Nephron (organoid): ENCODE data around the gene TANK.

ENCODE experiments used
- H3K27ac Mint-ChIP-seq, 3 experiments: 2 replicates each; pipeline ENCODE4 v1.8.0; 2020; ENCODE audit warnings: mixed read lengths in 3 of 3, mild to moderate bottlenecking in 2 of 3, moderate library complexity in 1 of 3
- H3K27me3 Mint-ChIP-seq: 2 replicates; pipeline ENCODE4 v1.8.0; 2021; ENCODE audit warnings: low read depth, mild to moderate bottlenecking, moderate library complexity, mixed read lengths
- H3K36me3 Mint-ChIP-seq: 2 replicates; pipeline ENCODE4 v1.8.0; 2020; ENCODE audit warnings: low read depth, mixed read lengths
- H3K4me1 Mint-ChIP-seq: 2 replicates; pipeline ENCODE4 v1.8.0; 2020; ENCODE audit warnings: mixed read lengths
- H3K4me3 Mint-ChIP-seq, 3 experiments: 2 replicates each; pipeline ENCODE4 v1.8.0; 2020; ENCODE audit warnings: mild to moderate bottlenecking in 3 of 3, mixed read lengths in 3 of 3, moderate library complexity in 2 of 3
- H3K9me3 Mint-ChIP-seq: 2 replicates; pipeline ENCODE4 v1.8.0; 2020; ENCODE audit warnings: mixed read lengths
- TF ChIP-seq, protein P1 (sequence below), 3 experiments: fragments of 200-600 bp; sonication (generic); IDR thresholded peaks; one replicate each; pipeline ENCODE4 v1.5.0; 2021; ENCODE audit warnings: antibody characterized with exemption in 3 of 3; ENCODE audit not compliant: unreplicated experiment in 3 of 3

The TANK gene

DNA sequence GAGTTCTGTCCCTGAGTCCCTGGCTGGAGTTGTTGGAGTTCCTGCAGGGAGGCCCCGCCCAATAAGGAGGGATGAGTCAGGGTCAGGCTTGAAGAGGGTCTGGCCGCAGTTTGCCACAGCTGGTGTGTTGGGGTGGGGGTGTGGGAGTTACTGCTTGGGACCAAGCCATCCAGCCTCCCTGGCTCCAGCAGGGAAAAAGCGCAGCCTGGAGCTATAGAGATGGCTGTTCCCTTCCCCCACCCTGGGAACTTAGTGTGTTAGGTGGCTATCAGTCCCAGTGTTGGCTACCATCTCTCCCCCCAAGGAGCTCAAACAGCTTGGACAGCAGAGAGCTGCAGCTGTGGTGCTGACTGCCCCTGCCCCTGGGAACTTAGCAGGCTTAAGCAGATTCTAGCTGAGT is 13.2 kb upstream of the TANK start:
- Mint-ChIP-seq H3K4me1 (no peaks in the 10 kb centered on the region), H3K27ac (no peak overlapping the region), H3K27me3 (no peaks in the 10 kb centered on the region), H3K36me3 (peaks cover 12% of the 10 kb centered on the region), H3K4me3 (no peak overlapping the region), H3K9me3 (peaks cover 69% of the 10 kb centered on the region)
- TF ChIP-seq, protein P1, sequence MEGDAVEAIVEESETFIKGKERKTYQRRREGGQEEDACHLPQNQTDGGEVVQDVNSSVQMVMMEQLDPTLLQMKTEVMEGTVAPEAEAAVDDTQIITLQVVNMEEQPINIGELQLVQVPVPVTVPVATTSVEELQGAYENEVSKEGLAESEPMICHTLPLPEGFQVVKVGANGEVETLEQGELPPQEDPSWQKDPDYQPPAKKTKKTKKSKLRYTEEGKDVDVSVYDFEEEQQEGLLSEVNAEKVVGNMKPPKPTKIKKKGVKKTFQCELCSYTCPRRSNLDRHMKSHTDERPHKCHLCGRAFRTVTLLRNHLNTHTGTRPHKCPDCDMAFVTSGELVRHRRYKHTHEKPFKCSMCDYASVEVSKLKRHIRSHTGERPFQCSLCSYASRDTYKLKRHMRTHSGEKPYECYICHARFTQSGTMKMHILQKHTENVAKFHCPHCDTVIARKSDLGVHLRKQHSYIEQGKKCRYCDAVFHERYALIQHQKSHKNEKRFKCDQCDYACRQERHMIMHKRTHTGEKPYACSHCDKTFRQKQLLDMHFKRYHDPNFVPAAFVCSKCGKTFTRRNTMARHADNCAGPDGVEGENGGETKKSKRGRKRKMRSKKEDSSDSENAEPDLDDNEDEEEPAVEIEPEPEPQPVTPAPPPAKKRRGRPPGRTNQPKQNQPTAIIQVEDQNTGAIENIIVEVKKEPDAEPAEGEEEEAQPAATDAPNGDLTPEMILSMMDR (IDR thresholded peaks at IDR 0.05; ENCODE audit: unreplicated experiment in 3 of 3), result no peak

DNA sequence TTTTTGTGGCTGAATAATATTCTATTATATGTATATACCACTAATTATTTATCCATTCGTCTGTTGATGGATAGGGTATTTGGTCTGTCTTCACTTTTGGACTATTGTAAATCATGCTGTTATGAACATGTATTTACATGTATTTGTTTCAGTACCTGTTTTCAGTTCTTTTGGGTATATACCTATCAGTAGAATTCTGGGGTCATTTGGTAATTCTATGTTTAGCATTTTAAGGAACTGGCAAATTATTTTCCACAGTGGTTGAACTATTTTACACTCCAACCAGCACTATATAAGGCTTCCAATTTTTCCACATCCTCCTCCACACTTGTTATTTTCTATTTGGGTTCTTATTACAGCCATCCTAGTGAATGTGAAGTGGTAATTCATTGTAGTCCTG is 12.4 kb upstream of the TANK start:
- H3K9me3 Mint-ChIP-seq, result peaks cover 70% of the 10 kb centered on the region
- H3K4me3 Mint-ChIP-seq, result no peak overlapping the region
- no peaks in the 10 kb centered on the region for H3K27me3 Mint-ChIP-seq
- TF ChIP-seq, protein P1 (IDR thresholded peaks at IDR 0.05; ENCODE audit: unreplicated experiment in 3 of 3), result no peak
- H3K27ac Mint-ChIP-seq, result no peak overlapping the region
- peaks cover 12% of the 10 kb centered on the region for H3K36me3 Mint-ChIP-seq
- H3K4me1 Mint-ChIP-seq, result no peaks in the 10 kb centered on the region

DNA sequence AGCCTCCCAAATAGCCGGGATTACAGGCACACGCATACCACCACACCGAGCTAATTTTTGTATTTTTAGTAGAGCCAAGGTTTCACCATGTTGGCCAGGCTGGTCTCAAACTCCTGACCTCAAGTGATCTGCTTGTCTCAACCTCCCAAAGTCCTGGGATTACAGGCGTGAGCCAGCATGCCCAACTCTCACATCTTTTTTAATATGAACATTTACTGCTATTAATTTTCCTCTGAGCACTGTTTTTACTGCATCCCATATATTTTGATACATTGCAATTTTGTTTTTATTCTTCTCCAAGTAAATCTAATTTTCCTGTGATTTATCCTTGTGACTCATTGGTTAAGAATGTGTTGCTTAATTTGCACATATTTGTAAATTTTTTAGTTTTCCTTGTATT is 9.5 kb upstream of the TANK start:
- Mint-ChIP-seq H3K36me3 (peaks cover 12% of the 10 kb centered on the region), H3K9me3 (peaks cover 55% of the 10 kb centered on the region), H3K4me1 (no peaks in the 10 kb centered on the region), H3K4me3 (no peak overlapping the region), H3K27me3 (no peaks in the 10 kb centered on the region), H3K27ac (no peak overlapping the region)
- TF ChIP-seq, protein P1 (IDR thresholded peaks at IDR 0.05; ENCODE audit: unreplicated experiment in 3 of 3), result no peak

DNA sequence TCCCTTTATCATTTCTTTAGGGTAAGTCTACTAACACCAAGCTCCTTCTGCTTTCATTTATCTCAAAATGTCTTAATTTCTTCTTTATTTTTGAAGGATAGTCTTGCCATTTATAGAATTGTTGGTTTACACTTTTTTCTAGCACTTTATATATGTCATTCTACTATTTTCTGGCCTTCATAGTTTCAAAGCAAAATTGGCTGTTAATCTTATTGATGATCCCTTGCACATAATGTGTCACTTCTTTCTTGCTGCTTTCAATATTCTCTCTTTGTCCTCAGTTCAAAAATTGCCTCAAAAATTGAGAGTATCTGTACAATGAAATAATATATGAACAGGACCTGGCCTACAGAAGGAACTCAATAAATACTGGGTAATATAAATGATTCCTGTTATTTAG is 7.9 kb upstream of the TANK start:
- H3K27ac Mint-ChIP-seq, result no peak overlapping the region
- TF ChIP-seq, protein P1 (IDR thresholded peaks at IDR 0.05; ENCODE audit: unreplicated experiment in 3 of 3), result no peak
- peaks cover 12% of the 10 kb centered on the region for H3K36me3 Mint-ChIP-seq
- no peaks in the 10 kb centered on the region for H3K4me1 Mint-ChIP-seq
- peaks cover 49% of the 10 kb centered on the region for H3K9me3 Mint-ChIP-seq
- H3K27me3 Mint-ChIP-seq, result no peaks in the 10 kb centered on the region
- no peak overlapping the region for H3K4me3 Mint-ChIP-seq

DNA sequence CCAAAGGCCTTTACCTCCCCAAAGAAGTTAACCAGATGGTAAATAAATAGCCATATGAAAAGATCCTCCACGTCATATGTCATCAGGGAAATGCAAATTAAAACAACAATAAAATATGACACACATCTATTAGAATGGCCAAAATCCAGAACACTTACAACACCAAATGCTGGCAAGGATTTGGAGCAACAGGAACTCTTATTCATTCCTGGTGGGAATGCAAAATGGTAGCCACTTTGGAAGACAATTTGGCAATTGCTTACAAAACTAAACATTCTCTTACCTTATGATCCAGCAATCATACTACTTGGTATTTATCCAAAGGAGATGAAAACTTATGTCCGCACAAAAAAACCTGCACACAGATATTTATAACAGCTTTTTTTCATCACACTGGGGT is 1.3 kb upstream of the TANK start:
- Mint-ChIP-seq H3K27me3 (no peaks in the 10 kb centered on the region), H3K4me1 (peaks cover 29% of the 10 kb centered on the region), H3K27ac (peak overlapping the region; percentile 29 to 97 (median 63)), H3K9me3 (no peaks in the 10 kb centered on the region), H3K4me3 (peak overlapping the region; percentile 64 to 99 (median 71)), H3K36me3 (peaks cover 5% of the 10 kb centered on the region)
- TF ChIP-seq, protein P1 (IDR thresholded peaks at IDR 0.05; ENCODE audit: unreplicated experiment in 3 of 3), result no peak

DNA sequence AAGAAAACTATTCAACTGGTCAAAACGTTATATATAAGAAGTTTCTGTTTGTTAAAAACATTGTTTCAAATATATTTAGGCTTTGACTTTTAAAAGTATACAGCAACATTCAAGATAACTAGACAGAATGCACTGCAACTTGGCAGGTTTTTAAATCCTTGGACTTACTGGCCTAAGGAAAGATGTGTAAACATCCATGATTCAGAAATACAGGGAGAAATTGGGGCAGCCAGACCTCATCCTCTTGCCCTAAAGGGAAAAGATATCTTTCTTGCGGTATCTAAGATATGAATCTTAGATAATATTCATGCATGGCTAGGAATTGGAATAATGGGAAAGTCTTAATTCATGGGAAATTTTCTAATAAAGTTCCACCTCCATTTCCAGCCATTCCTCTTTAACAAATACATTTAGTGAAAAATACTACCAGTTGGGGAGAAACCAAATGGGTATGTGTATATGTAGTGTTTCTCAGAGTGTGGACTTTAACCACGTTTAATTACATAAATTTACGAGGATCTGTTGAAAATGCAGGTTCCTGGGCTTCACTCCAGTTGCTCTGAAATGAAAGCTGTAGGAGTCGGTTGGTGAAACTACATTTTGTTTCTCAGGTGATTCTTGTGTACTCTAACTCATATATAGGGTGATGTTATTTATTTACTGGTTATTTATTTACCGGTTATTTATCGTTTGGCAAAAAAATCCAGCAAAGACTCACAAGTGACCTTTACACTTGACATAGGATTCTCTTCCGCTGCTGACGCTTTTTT is 587 bp upstream of the TANK start:
- Mint-ChIP-seq H3K36me3 (peaks cover 5% of the 10 kb centered on the region), H3K4me1 (peaks cover 29% of the 10 kb centered on the region), H3K4me3 (peak overlapping the region; percentile 97 to 99 (median 98)), H3K9me3 (no peaks in the 10 kb centered on the region), H3K27me3 (no peaks in the 10 kb centered on the region), H3K27ac (peak overlapping the region; percentile 97 to 98 (median 98))
- TF ChIP-seq, protein P1 (IDR thresholded peaks at IDR 0.05; ENCODE audit: unreplicated experiment in 3 of 3), result no peak
